ENCODE results near the gene HBS1L. TPM values are rescaled to one million over a fixed set of nuclear protein-coding genes. Genes with fewer than 3 reads are reported as not detected.

HBS1L gene
- polyA plus RNA-seq, 1 donor from 2014 or later, result 103 TPM

DNA sequence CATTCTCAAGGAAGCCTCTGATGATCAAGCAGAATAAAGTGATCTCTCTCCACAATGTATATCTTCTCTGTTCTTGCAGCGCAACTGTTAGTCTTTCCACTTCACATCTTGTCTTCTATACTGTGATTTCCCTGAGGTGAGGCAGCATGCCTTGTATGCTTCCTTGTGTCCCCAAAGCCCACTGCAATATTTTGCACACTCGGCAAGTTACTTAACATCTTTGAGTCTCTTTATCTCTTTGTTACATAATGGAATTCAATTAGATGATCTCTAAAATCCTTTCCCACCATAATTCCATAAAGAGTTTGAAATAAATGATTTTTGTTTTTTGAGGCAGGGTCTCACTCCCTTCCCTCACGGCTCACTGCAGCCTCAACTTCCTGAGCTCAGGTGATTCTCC, 64.4 kb downstream of the HBS1L start:
- Histone ChIP-seq H3F3A (ENCODE audit: insufficient read depth, low read length, poor library complexity, severe bottlenecking) (no peaks in the 10 kb centered on the region), H4K20me1 (ENCODE audit: insufficient read depth) (no peaks in the 10 kb centered on the region), H2AFZ (ENCODE audit: low read depth, low read length) (no peak overlapping the region), H3K9me3 (ENCODE audit: low read length) (no peaks in the 10 kb centered on the region), H3K27me3 (ENCODE audit: insufficient read depth, low read depth, low read length) (no peaks in the 10 kb centered on the region), H3K79me2 (replicated peaks; ENCODE audit: insufficient read depth, low read length) (no peaks in the 10 kb centered on the region), H3K9me2 (ENCODE audit: insufficient read depth, low read length) (no peaks in the 10 kb centered on the region), H3K36me3 (ENCODE audit: insufficient read depth, low read length) (no peaks in the 10 kb centered on the region), H3K9ac (ENCODE audit: low read length) (no peak overlapping the region), H3K4me3 (ENCODE audit: low read length) (no peak overlapping the region), H3K27ac (ENCODE audit: low read length) (no peak overlapping the region), H3K4me2 (ENCODE audit: low read length) (no peak overlapping the region)
- TF ChIP-seq REST (IDR thresholded peaks at IDR 0.05; ENCODE audit: borderline replicate concordance) (no peak), POLR2AphosphoS5 (IDR thresholded peaks at IDR 0.05) (no peak), SMC3 (conservative IDR thresholded peaks at IDR 0.05; ENCODE audit: poor library complexity) (no peak), RAD21 (conservative IDR thresholded peaks at IDR 0.05) (no peak), TAF1 (IDR thresholded peaks at IDR 0.05; ENCODE audit: low read depth) (no peak), EP300 (conservative IDR thresholded peaks at IDR 0.05; ENCODE audit: poor library complexity, severe bottlenecking) (no peak), MXI1 (conservative IDR thresholded peaks at IDR 0.05; ENCODE audit: poor library complexity, severe bottlenecking) (no peak)
- TF ChIP-seq, protein P1, sequence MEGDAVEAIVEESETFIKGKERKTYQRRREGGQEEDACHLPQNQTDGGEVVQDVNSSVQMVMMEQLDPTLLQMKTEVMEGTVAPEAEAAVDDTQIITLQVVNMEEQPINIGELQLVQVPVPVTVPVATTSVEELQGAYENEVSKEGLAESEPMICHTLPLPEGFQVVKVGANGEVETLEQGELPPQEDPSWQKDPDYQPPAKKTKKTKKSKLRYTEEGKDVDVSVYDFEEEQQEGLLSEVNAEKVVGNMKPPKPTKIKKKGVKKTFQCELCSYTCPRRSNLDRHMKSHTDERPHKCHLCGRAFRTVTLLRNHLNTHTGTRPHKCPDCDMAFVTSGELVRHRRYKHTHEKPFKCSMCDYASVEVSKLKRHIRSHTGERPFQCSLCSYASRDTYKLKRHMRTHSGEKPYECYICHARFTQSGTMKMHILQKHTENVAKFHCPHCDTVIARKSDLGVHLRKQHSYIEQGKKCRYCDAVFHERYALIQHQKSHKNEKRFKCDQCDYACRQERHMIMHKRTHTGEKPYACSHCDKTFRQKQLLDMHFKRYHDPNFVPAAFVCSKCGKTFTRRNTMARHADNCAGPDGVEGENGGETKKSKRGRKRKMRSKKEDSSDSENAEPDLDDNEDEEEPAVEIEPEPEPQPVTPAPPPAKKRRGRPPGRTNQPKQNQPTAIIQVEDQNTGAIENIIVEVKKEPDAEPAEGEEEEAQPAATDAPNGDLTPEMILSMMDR (IDR thresholded peaks at IDR 0.05; ENCODE audit: poor library complexity, severe bottlenecking), result no peak

GRCh38 chr6:134984821-134985220, 69.8 kb downstream of the HBS1L start:
- Histone ChIP-seq H3K9me3 (ENCODE audit: low read length) (no peaks in the 10 kb centered on the region), H3K9me2 (ENCODE audit: insufficient read depth, low read length) (no peaks in the 10 kb centered on the region), H3F3A (ENCODE audit: insufficient read depth, low read length, poor library complexity, severe bottlenecking) (no peaks in the 10 kb centered on the region), H3K36me3 (ENCODE audit: insufficient read depth, low read length) (peaks cover 4% of the 10 kb centered on the region), H3K4me3 (ENCODE audit: low read length) (no peak overlapping the region), H3K9ac (ENCODE audit: low read length) (no peak overlapping the region), H3K27me3 (ENCODE audit: insufficient read depth, low read depth, low read length) (no peaks in the 10 kb centered on the region), H3K79me2 (replicated peaks; ENCODE audit: insufficient read depth, low read length) (no peaks in the 10 kb centered on the region), H2AFZ (ENCODE audit: low read depth, low read length) (no peak overlapping the region), H3K4me2 (ENCODE audit: low read length) (no peak overlapping the region), H3K27ac (ENCODE audit: low read length) (no peak overlapping the region), H4K20me1 (ENCODE audit: insufficient read depth) (no peaks in the 10 kb centered on the region)
- TF ChIP-seq REST (IDR thresholded peaks at IDR 0.05; ENCODE audit: borderline replicate concordance) (no peak), TAF1 (IDR thresholded peaks at IDR 0.05; ENCODE audit: low read depth) (no peak), MXI1 (conservative IDR thresholded peaks at IDR 0.05; ENCODE audit: poor library complexity, severe bottlenecking) (no peak), SMC3 (conservative IDR thresholded peaks at IDR 0.05; ENCODE audit: poor library complexity) (no peak), EZH2 (IDR thresholded peaks at IDR 0.05; ENCODE audit: borderline replicate concordance, insufficient read depth, low read length, poor library complexity, severe bottlenecking) (no peak), RAD21 (conservative IDR thresholded peaks at IDR 0.05) (no peak), EP300 (conservative IDR thresholded peaks at IDR 0.05; ENCODE audit: poor library complexity, severe bottlenecking) (no peak), POLR2AphosphoS5 (IDR thresholded peaks at IDR 0.05) (no peak)
- TF ChIP-seq, protein P1 (IDR thresholded peaks at IDR 0.05; ENCODE audit: poor library complexity, severe bottlenecking), result no peak
